ENCODE data around the gene RGL2.

GRCh38 chr6:33252759-33253158, 46.0 kb downstream of the RGL2 start:
- no peak for TF ChIP-seq POLR2A (IDR thresholded peaks at IDR 0.05)
- TF ChIP-seq, protein P1, sequence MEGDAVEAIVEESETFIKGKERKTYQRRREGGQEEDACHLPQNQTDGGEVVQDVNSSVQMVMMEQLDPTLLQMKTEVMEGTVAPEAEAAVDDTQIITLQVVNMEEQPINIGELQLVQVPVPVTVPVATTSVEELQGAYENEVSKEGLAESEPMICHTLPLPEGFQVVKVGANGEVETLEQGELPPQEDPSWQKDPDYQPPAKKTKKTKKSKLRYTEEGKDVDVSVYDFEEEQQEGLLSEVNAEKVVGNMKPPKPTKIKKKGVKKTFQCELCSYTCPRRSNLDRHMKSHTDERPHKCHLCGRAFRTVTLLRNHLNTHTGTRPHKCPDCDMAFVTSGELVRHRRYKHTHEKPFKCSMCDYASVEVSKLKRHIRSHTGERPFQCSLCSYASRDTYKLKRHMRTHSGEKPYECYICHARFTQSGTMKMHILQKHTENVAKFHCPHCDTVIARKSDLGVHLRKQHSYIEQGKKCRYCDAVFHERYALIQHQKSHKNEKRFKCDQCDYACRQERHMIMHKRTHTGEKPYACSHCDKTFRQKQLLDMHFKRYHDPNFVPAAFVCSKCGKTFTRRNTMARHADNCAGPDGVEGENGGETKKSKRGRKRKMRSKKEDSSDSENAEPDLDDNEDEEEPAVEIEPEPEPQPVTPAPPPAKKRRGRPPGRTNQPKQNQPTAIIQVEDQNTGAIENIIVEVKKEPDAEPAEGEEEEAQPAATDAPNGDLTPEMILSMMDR (IDR thresholded peaks at IDR 0.05): no peak

All from thyroid gland (tissue), 4 donors.